ENCODE results near the gene GTF2I.
"Not testable (repeated sequence)": the region's sequence is repeated elsewhere in the genome, so short reads cannot be mapped to it uniquely, and the experiment has no call there.

GTF2I gene

GRCh38 chr7:74717889-74718288 lies 60.4 kb downstream of the GTF2I start:
- DNase-seq = no peak

GRCh38 chr7:74718336-74718735 lies 60.8 kb downstream of the GTF2I start:
- no peak for DNase-seq

- no peak for DNase-seq
Observed at GRCh38 chr7:74722153-74722552, 64.6 kb downstream of the GTF2I start.

- DNase-seq = no peak
Observed at GRCh38 chr7:74725840-74726239, 68.3 kb downstream of the GTF2I start.

GRCh38 chr7:74726309-74727101 lies 69.0 kb downstream of the GTF2I start:
- DNase-seq = no peak

- not testable (repeated sequence) for DNase-seq
Observed at GRCh38 chr7:74728686-74729085, 71.2 kb downstream of the GTF2I start.

- DNase-seq = not testable (repeated sequence)
Observed at GRCh38 chr7:74730186-74730585, 72.7 kb downstream of the GTF2I start.

GRCh38 chr7:74739974-74740703 lies 82.6 kb downstream of the GTF2I start:
- DNase-seq = not testable (repeated sequence)

GRCh38 chr7:74743936-74744557 lies 86.5 kb downstream of the GTF2I start:
- not testable (repeated sequence) for DNase-seq

- not testable (repeated sequence) for DNase-seq
Observed at GRCh38 chr7:74753921-74754482, 96.5 kb downstream of the GTF2I start.

- DNase-seq = not testable (repeated sequence)
Observed at GRCh38 chr7:74756673-74757072, 99.2 kb downstream of the GTF2I start.

- not testable (repeated sequence) for DNase-seq
Observed at GRCh38 chr7:74758268-74758667, 100.8 kb downstream of the GTF2I start.

- DNase-seq = not testable (repeated sequence)
Observed at GRCh38 chr7:74758982-74759381, 101.5 kb downstream of the GTF2I start.

- not testable (repeated sequence) for DNase-seq
Observed at GRCh38 chr7:74765205-74765918, 107.8 kb downstream of the GTF2I start.

- DNase-seq = not testable (repeated sequence)
Observed at GRCh38 chr7:74766509-74766908, 109.0 kb downstream of the GTF2I start.

GRCh38 chr7:74766991-74767390 lies 109.5 kb downstream of the GTF2I start:
- DNase-seq = not testable (repeated sequence)

GRCh38 chr7:74770062-74770461 lies 112.5 kb downstream of the GTF2I start:
- DNase-seq = not testable (repeated sequence)

GRCh38 chr7:74772093-74772492 lies 114.6 kb downstream of the GTF2I start:
- not testable (repeated sequence) for DNase-seq

- DNase-seq = not testable (repeated sequence)
Observed at GRCh38 chr7:74773760-74774750, 116.5 kb downstream of the GTF2I start, which contains the start of gene NCF1. Gene NCF1 (plus strand): TSS chr7:74774011. CDS start chr7:74774032, 21 bp downstream.

- DNase-seq = not testable (repeated sequence)
Observed at GRCh38 chr7:74775111-74775510, 117.6 kb downstream of the GTF2I start.

- not testable (repeated sequence) for DNase-seq
Observed at GRCh38 chr7:74779053-74779452, 121.5 kb downstream of the GTF2I start.
